HuH-7 (cell line): Measurements from ENCODE around the gene SMIM36.
"Not testable (repeated sequence)": the region's sequence is repeated elsewhere in the genome, so short reads cannot be mapped to it uniquely, and the experiment has no call there.

ENCODE experiments used
- DNase-seq: peaks from one replicate; pipeline ENCODE4 v3.0.0; 2011; ENCODE audit warnings: low spot score

SMIM36 gene

GRCh38 chr17:55413825-55414489, 97.3 kb downstream of the SMIM36 start:
- DNase-seq, result no peak

- no peak for DNase-seq
Measured at GRCh38 chr17:55411463-55411855, 99.8 kb downstream of the SMIM36 start.

DNA sequence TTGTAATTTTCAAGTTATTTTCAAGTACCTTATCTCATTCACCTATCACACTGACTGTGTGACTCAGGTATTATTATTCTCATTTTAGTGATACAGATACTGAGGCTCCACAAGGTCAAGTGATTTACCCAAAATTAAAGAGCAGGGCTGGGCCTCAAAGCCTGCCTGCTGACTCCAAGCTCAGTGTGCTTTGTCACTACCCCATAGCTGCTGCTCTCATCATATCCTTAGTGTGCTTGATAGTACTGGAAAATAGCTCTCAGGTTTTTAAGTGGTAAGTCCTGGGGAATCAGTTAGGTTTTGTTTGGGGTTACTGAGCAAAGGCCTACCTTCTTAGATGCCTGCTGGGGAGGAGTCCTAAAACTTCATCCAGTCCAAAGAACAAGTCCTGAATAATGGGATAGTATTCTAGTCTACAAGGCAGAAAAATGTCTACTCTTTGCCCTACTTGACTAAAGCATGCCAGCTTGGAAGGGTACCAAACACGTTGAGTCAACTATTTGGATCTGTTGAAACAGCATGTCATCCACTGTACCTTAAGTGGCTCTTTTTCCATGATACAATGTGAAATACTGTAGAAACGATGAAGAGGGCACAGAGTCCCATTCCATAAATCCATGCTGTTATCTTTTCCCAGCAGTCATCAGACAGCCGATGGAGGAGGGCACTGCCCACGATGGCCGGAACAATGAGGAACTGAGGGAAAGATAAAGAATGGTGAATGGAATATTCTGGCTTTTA, 100.4 kb downstream of the SMIM36 start:
- DNase-seq, result no peak

DNA sequence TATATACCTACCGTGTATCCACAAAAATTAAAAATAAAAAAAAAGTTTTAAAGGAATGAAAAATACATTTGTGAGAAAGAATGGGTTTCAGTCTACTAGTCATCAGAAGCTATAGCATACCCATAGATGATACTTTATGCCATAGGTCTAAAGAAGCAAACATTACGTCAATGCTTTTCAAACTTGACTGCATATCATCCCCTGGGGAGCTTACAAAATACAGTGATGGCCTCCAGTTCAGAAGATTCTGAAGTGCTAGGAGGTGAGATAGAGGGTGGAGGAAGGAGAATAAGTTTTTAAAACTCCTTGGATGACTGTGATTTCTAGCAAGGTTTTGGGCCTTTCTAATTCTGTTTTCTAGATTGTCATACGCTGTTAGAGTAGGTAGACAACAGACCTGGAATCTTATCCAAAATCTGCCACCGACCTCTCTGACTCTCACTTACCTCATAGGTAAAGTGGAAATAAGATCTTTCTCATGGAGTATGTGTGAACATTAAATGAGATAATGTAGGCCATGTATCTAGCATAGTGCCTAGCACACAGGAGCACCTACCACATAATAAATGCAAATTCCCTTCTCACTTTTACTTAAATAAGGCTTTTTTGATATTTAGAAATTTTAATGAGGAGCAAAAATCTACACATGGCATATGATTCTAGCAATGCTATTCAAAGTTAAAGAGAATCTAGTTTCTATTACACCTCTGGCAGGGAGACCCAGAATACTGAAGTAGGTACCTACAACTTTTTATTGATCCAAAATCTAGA, 102.0 kb downstream of the SMIM36 start:
- DNase-seq, result no peak

DNA sequence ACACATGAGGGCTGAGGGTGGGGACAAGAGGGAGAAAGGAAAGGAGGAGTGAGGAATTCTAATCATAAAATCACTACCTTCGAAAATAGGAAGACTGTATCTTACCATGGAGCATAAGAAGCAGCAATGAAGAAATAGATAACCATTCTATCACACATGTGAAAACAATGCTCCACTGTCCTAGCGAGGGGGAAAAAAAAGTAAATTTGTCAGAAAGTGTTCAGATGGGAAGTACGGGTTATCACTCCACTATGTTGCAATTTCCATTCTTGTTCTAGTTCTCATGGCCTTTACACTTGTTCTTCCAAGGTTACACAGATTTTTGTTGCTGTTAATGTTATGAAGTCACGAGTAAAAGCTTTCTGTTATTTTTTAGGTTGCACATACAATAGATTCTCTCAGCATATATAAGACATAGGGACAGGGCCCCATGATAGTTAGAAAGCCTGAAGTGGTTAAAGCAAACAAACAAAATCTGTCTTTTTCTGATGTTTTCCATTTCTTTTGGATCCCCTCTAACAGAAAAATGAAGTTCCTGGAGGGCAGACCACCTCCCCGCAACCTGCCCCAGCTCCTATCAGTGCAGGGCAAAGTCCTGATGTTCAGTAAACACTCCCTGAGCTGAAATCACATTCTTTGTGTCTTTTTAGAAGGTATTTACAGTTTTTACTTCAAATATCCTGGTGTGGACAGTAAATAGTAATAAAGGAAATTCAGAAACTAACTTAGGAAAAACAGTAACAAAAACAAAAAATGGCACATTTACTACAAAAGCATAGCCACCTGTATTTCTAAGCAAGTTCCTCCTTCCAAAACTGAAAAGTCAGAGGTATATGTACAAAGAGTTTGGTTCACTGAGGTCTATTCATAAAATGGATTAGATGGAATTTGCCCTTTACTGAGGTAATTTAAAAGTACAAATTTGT, 103.3 kb downstream of the SMIM36 start:
- DNase-seq, result no peak

GRCh38 chr17:55405600-55405999, 105.7 kb downstream of the SMIM36 start:
- DNase-seq, result no peak

GRCh38 chr17:55404197-55404596, 107.1 kb downstream of the SMIM36 start:
- DNase-seq, result not testable (repeated sequence)

- DNase-seq, result no peak
Measured at GRCh38 chr17:55402374-55402773, 108.9 kb downstream of the SMIM36 start.
